GM21786 (cell line): ENCODE results near the gene NUP214.
"Not testable (repeated sequence)": the region's sequence is repeated elsewhere in the genome, so short reads cannot be mapped to it uniquely, and the experiment has no call there.

Source experiments
- ATAC-seq: cut with Tn5 transposase; IDR thresholded peaks from one replicate; pipeline ENCODE4 v1.9.1; 2021; ENCODE audit not compliant: unreplicated experiment

NUP214 gene

GRCh38 chr9:131258698-131259431 lies 133.5 kb downstream of the NUP214 start:
- ATAC-seq = no peak

- ATAC-seq = no peak
These were observed 134.1 kb downstream of the NUP214 start for GRCh38 chr9:131259432-131259898.

GRCh38 chr9:131259916-131260597 lies 134.7 kb downstream of the NUP214 start:
- ATAC-seq = no peak

- no peak for ATAC-seq
These were observed 135.5 kb downstream of the NUP214 start for GRCh38 chr9:131260751-131261452.

GRCh38 chr9:131262327-131263032 lies 137.1 kb downstream of the NUP214 start:
- ATAC-seq = peak; percentile 74

GRCh38 chr9:131263033-131263343 lies 137.6 kb downstream of the NUP214 start:
- not testable (repeated sequence) for ATAC-seq

- ATAC-seq = no peak
These were observed 138.3 kb downstream of the NUP214 start for GRCh38 chr9:131263701-131264100.

- ATAC-seq = no peak
These were observed 138.8 kb downstream of the NUP214 start for GRCh38 chr9:131264231-131264630.

GRCh38 chr9:131266266-131267229 lies 141.2 kb downstream of the NUP214 start:
- no peak for ATAC-seq

- ATAC-seq = no peak
These were observed 145.0 kb downstream of the NUP214 start for GRCh38 chr9:131270171-131271015.

GRCh38 chr9:131271016-131271273 lies 145.6 kb downstream of the NUP214 start:
- ATAC-seq = not testable (repeated sequence)

GRCh38 chr9:131271506-131271931 lies 146.1 kb downstream of the NUP214 start:
- no peak for ATAC-seq

- no peak for ATAC-seq
These were observed 146.8 kb downstream of the NUP214 start for GRCh38 chr9:131272212-131272611.

GRCh38 chr9:131273146-131273855 lies 147.9 kb downstream of the NUP214 start:
- ATAC-seq = no peak

GRCh38 chr9:131273856-131274673 lies 148.7 kb downstream of the NUP214 start:
- no peak for ATAC-seq

GRCh38 chr9:131274674-131275331 lies 149.4 kb downstream of the NUP214 start:
- no peak for ATAC-seq

GRCh38 chr9:131275332-131276093 lies 150.1 kb downstream of the NUP214 start:
- no peak for ATAC-seq
